PFSK-1 (cell line): ENCODE data around the gene TMEM229B.

ENCODE experiments used
- FOXP2 ChIP-seq: optimal IDR thresholded peaks from 2 replicates; pipeline ENCODE3; 2011; ENCODE audit warnings: borderline replicate concordance, control low read depth, inconsistent platforms; ENCODE audit not compliant: insufficient read depth; ENCODE audit errors: extremely low read length, extremely low read depth
- POLR2AphosphoS5 ChIP-seq: IDR thresholded peaks from 2 replicates; pipeline ENCODE4 v1.6.1; 2012; ENCODE audit warnings: low read depth, mild to moderate bottlenecking, control low read depth, low read length, moderate library complexity
- REST ChIP-seq, 2 experiments: IDR thresholded peaks; 2 replicates each; pipeline versions ENCODE4 v1.6.1 to v1.8.0; 2011 to 2012; ENCODE audit warnings: low read depth in 2 of 2, low read length in 2 of 2, control low read depth in 1 of 2, inconsistent platforms in 1 of 2, mild to moderate bottlenecking in 1 of 2, moderate library complexity in 1 of 2; ENCODE audit not compliant: insufficient read depth in 1 of 2
- SIN3A ChIP-seq: IDR thresholded peaks from 2 replicates; pipeline ENCODE4 v1.6.1; 2012; ENCODE audit warnings: mild to moderate bottlenecking, low read length, moderate library complexity, borderline replicate concordance; ENCODE audit not compliant: insufficient read depth
- TAF1 ChIP-seq: IDR thresholded peaks from 2 replicates; pipeline ENCODE4 v1.6.1; 2012; ENCODE audit warnings: low read length, control low read depth, borderline replicate concordance; ENCODE audit not compliant: insufficient read depth

TMEM229B gene

GRCh38 chr14:67472726-67473125 lies 15.8 kb downstream of the TMEM229B start:
- no peak for TF ChIP-seq SIN3A
- no peak for TF ChIP-seq POLR2AphosphoS5
- no peak for TF ChIP-seq REST (IDR thresholded peaks at IDR 0.05; ENCODE audit: insufficient read depth in 1 of 2, low read depth in 2 of 2, low read length in 2 of 2)
- TF ChIP-seq TAF1 = no peak
- TF ChIP-seq FOXP2 = no peak

GRCh38 chr14:67469954-67470353 lies 18.6 kb downstream of the TMEM229B start:
- no peak for TF ChIP-seq REST (IDR thresholded peaks at IDR 0.05; ENCODE audit: insufficient read depth in 1 of 2, low read depth in 2 of 2, low read length in 2 of 2)
- TF ChIP-seq FOXP2 = no peak
- no peak for TF ChIP-seq SIN3A
- TF ChIP-seq TAF1 = no peak

GRCh38 chr14:67468378-67468730 lies 20.2 kb downstream of the TMEM229B start:
- no peak for TF ChIP-seq REST (IDR thresholded peaks at IDR 0.05; ENCODE audit: insufficient read depth in 1 of 2, low read depth in 2 of 2, low read length in 2 of 2)
- TF ChIP-seq POLR2AphosphoS5 = no peak
- TF ChIP-seq TAF1 = no peak
- TF ChIP-seq FOXP2 = no peak
- TF ChIP-seq SIN3A = no peak

GRCh38 chr14:67467134-67467533 lies 21.4 kb downstream of the TMEM229B start:
- no peak for TF ChIP-seq FOXP2
- no peak for TF ChIP-seq TAF1
- TF ChIP-seq SIN3A = no peak
- TF ChIP-seq REST (IDR thresholded peaks at IDR 0.05; ENCODE audit: insufficient read depth in 1 of 2, low read depth in 2 of 2, low read length in 2 of 2) = no peak
- TF ChIP-seq POLR2AphosphoS5 = no peak

- TF ChIP-seq REST (IDR thresholded peaks at IDR 0.05; ENCODE audit: insufficient read depth in 1 of 2, low read depth in 2 of 2, low read length in 2 of 2) = no peak
- no peak for TF ChIP-seq FOXP2
- no peak for TF ChIP-seq SIN3A
- TF ChIP-seq TAF1 = no peak
- TF ChIP-seq POLR2AphosphoS5 = no peak
These were observed 23.6 kb downstream of the TMEM229B start for GRCh38 chr14:67464879-67465278.
